Measurements from ENCODE around the gene KCNQ1. TPM values are rescaled to one million over a fixed set of nuclear protein-coding genes. Genes with fewer than 3 reads are reported as not detected.

KCNQ1 gene
- total and polyA plus RNA-seq, 2 donors (not counting 3 experiments of a cell fraction or from before 2014, with no cell fraction given) = 0.07 to 0.09 TPM

DNA sequence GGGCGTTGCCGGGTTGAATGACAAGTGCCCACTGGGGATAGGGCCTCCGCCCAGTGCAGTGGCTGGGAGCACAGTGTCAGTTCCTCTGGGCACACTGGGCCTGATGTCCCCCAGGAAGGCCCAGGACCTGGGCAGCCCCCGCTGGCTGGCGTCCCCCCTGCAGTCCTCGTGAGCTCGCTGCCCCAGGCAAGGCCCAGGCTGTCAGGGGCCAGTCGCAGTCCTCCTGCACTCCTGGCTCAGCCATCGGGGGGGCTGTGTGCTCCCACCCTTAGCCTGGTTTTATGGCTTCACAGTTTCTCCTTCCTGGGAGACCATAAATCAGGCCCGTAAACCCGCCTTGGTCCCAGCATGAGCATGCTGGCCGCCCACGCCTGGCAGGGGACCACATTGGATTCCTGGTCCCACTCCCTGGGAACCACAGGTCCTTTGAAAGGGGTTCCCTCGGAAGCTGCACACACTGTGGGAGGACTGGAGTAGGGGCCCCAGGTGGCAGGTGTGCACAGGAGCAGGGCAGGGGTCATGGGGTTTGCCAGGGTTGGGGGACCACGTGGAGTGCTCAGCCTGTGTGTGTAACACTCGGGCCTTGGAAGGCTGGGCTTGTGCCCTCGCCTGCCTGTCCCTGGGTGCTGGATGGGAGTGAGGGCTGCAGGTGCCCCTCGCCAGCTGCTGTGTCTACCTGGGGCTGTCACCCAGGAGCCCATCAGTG, 141.4 kb downstream of the KCNQ1 start:
- Histone ChIP-seq H3K4me1 (ENCODE audit: control insufficient read depth, extremely low read depth, insufficient read depth, low read length) (no peaks in the 10 kb centered on the region), H3K27me3 (ENCODE audit: control insufficient read depth in 2 of 2, insufficient read depth in 2 of 2, low read length in 2 of 2) (no peaks in the 10 kb centered on the region), H3K9me3 (replicated peaks; ENCODE audit: control insufficient read depth, insufficient read depth, low read length) (no peaks in the 10 kb centered on the region), H3K27ac (ENCODE audit: insufficient read depth, low read depth, low read length) (no peak overlapping the region), H2AFZ (ENCODE audit: low read depth, low read length) (no peak overlapping the region), H3K9me1 (replicated peaks; ENCODE audit: control insufficient read depth, extremely low read depth, insufficient read depth, low read length) (no peaks in the 10 kb centered on the region), H3K4me3 (replicated peaks in 1 of 3; ENCODE audit: insufficient read depth in 1 of 3, low read depth in 1 of 3, low read length in 3 of 3) (no peak overlapping the region), H3K4me2 (ENCODE audit: insufficient read depth, low read length) (no peak overlapping the region), H4K20me1 (replicated peaks; ENCODE audit: control insufficient read depth, extremely low read depth, insufficient read depth, low read length) (no peaks in the 10 kb centered on the region), H3K36me3 (ENCODE audit: control insufficient read depth in 2 of 2, extremely low read depth in 1 of 2, insufficient read depth in 2 of 2, low read length in 2 of 2) (no peaks in the 10 kb centered on the region), H3K79me2 (ENCODE audit: control insufficient read depth, insufficient read depth, low read length) (no peaks in the 10 kb centered on the region), H3K9ac (replicated peaks; ENCODE audit: extremely low read depth, insufficient read depth, low read length) (no peak overlapping the region)
- TF ChIP-seq GATA2 (IDR thresholded peaks at IDR 0.05; ENCODE audit: insufficient read depth, insufficient read length, low read depth, low read length) = no peak
- no peak for TF ChIP-seq JUN (IDR thresholded peaks at IDR 0.05; ENCODE audit: borderline replicate concordance, insufficient read depth, insufficient read length, low read depth)
- no peak for TF ChIP-seq EZH2 (IDR thresholded peaks at IDR 0.05; ENCODE audit: borderline replicate concordance, low read depth, low read length, severe bottlenecking)
- TF ChIP-seq CTCF (IDR thresholded peaks at IDR 0.05; ENCODE audit: extremely low read depth in 1 of 2, insufficient read depth in 1 of 2, low read depth in 1 of 2, low read length in 2 of 2) = no peak
- TF ChIP-seq POLR2AphosphoS5 (IDR thresholded peaks at IDR 0.05; ENCODE audit: insufficient read depth, low read depth, low read length) = no peak
- TF ChIP-seq FOS (IDR thresholded peaks at IDR 0.05; ENCODE audit: borderline replicate concordance, insufficient read depth, low read length) = no peak
- no peak for TF ChIP-seq MAX (IDR thresholded peaks at IDR 0.05; ENCODE audit: insufficient read depth, insufficient read length)
- no peak for TF ChIP-seq POLR2A (IDR thresholded peaks at IDR 0.05; ENCODE audit: low read depth, low read length)
- TF ChIP-seq MYC (IDR thresholded peaks at IDR 0.05; ENCODE audit: low read depth, low read length) = no peak
- dilution Hi-C loops (cut with MboI; ENCODE audit: extremely low pct_ligation_motif_present, low sequenced_read_pairs) (no loop called here), intact Hi-C loops (cut with micrococcal nuclease) (no loop called here)
- no TSS peak for BruUV-seq (replicated peaks)
- DNase-seq (ENCODE audit: low read depth, low spot score) (no peak), FAIRE-seq (no peak)
- ChIA-PET POLR2A (no interaction called here), CTCF (no interaction called here)
